ENCODE data around the gene DRD1.
"Not testable (repeated sequence)": the region's sequence is repeated elsewhere in the genome, so short reads cannot be mapped to it uniquely, and the experiment has no call there.

The DRD1 gene

DNA sequence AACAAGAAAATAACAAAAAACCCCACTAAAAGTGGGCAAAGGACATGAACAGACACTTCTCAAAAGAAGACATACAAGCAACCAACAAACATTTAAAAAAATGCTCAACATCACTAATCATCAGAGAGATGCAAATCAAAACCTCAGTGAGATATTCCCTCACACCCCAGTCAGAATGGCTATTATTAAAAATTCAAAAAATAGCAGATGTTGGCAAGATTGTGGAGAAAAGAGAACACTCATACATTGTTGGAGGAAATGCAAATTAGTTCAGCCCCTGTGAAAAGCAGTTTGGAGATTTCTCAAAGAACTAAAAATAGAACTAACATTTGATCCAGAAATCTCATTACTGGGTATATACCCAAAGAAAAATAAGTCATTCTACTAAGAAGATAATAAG is 19.4 kb downstream of the DRD1 start:
- ATAC-seq, DNase-seq: not testable (repeated sequence)

- DNase-seq: no peak
These were observed 21.9 kb downstream of the DRD1 start for GRCh38 chr5:175422058-175422457.

DNA sequence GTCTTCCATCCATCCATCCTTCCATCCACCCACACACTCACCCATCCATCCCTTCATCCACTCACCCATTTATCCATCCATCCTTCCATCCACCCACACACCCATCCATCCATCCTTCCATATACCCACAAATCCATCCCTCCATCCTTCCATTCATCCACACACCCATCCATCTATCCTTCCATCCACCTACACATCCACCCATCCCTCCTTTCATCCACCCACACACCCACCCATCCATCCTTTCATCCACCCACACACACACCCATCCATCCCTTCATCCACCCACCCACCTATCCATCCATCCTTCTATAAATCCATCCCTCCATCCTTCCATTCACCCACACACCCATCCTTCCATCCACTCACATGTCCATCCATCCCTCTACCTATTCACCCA is 23.6 kb downstream of the DRD1 start:
- ATAC-seq (no peak), DNase-seq (no peak)

More at GRCh38 chr5:175422058-175422457, 21.9 kb downstream of the DRD1 start:
- no peak for ATAC-seq

GRCh38 chr5:175418251-175418650 is 25.7 kb downstream of the DRD1 start:
- ATAC-seq (no peak), DNase-seq (no peak)

GRCh38 chr5:175417384-175417783 is 26.6 kb downstream of the DRD1 start:
- no peak for DNase-seq
- ATAC-seq: no peak

- no peak for ATAC-seq
- DNase-seq: no peak
These were observed 28.7 kb downstream of the DRD1 start for GRCh38 chr5:175415303-175415702.

- no peak for DNase-seq
- ATAC-seq: no peak
These were observed 33.1 kb downstream of the DRD1 start for GRCh38 chr5:175410926-175411325.

DNA sequence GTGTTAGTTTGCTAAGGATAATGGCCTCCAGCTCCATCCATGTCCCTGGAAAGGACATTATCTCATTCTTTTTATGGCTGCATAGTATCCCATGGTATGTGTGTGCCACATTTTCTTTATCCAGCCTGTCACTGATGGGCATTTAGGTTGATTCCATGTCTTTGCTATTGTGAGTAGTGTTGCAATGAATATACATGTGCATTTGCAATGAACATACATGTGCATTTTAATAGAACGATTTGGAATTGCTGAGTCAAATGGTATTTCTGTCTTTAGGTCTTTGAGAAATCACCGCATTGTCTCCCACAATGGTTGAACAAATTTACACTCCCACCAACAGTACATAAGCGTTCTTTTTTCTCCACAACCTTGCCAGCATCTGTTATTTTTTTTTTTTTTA is 37.7 kb downstream of the DRD1 start:
- ATAC-seq: no peak
- no peak for DNase-seq

- DNase-seq, ATAC-seq: not testable (repeated sequence)
These were observed 46.2 kb downstream of the DRD1 start for GRCh38 chr5:175397590-175398297.

DNA sequence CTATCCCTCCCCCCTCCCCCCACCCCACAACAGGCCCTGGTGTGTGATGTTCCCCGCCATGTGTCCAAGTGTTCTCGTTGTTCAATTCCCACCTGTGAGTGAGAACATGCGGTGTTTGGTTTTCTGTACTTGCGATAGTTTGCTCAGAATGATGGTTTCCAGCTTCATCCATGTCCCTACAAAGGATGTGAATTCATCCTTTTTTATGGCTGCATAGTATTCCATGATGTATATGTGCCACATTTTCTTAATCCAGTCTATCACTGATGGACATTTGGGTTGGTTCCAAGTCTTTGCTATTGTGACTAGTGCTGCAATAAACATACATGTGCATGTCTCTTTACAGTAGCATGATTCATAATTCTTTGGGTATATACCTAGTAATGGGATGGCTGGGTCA is 48.6 kb downstream of the DRD1 start:
- DNase-seq, ATAC-seq: not testable (repeated sequence)

DNA sequence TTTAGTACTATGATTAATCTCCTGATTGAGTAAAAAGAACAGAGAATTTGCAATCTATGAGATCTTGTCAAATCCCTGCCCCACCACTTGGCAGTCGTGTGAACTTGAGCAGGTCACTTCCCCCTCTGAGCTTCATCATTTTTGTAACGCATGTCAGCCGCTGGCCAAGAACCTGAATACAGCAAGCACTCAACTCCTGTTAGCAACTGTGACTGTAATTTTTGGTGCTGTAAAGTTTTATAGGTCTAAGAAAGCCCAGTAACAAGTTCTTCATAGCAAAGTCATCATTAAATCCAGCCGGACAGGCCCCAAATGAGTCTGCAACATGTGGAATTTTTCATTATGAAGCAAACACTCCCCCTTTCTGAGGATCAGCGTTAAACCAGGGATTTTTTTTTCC is 49.4 kb downstream of the DRD1 start:
- no peak for DNase-seq
- no peak for ATAC-seq

DNA sequence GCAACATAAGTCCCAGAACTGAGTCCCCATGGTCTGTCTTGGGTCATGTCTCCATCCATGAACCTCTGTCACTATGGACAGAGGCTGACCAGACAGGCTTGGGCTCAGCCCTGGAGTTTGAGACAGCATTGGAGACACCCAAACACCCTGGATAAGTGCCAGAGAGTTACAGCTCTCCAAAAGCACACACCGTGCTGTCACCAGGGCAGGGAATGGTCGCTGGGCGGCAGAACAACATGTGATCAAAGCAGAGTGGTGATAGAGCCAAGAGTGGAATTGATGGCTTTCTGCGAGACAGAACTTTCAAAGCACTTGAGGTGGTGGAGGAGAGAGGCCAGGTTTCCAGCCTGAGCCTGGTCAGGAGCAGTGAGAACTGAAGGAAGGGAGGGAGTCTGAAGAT is 50.1 kb downstream of the DRD1 start:
- ATAC-seq: no peak
- DNase-seq: no peak

GRCh38 chr5:175392236-175392635 is 51.7 kb downstream of the DRD1 start:
- ATAC-seq (no peak), DNase-seq (no peak)

DNA sequence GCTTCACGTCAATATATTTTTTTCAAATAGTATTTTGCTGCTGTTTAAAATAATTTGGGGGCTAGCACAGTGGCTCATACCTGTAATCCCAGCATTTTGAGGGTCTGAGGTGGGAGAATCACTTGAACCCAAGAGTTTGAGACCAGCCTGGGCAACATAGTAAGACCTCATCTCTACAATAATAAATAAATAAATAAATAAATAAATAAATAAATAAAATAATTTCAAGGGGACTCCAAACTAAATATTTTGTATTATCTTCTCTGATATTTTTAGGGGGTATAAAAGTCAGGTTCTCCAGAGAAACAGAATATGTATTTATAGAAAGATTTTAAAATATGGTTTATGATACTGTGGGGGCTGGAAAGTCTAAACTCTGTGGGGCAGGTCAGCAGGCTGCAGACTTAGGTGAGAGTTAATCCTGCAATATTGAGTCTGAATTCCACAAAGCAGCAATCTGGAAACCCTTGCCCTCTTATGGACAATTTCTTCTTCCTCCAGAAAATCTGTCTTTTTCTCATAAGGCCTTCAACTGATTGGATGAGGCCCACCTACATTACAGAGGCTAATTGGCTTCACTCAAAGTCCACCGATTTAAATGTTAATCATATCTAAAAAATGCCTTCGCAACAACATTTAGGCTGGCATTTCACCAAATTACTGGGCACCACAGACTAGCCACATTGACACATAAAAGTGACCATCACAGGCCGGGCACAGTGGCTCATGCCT is 53.5 kb downstream of the DRD1 start:
- DNase-seq (no peak), ATAC-seq (no peak)
